Measurements from ENCODE around the gene FXYD3. TPM values are rescaled to one million over a fixed set of nuclear protein-coding genes. Genes with fewer than 3 reads are reported as not detected.

The FXYD3 gene
- total RNA-seq, 1 donor from 2014 or later = not detected

- H3K4me3 ChIP-seq = no peak overlapping the region
- H3K4me1 ChIP-seq = peaks cover 12% of the 10 kb centered on the region
- H3K79me2 ChIP-seq (ENCODE audit: low read depth) = no peaks in the 10 kb centered on the region
- no peaks in the 10 kb centered on the region for H3K36me3 ChIP-seq
- Mint-ChIP-seq H3K27me3 (ENCODE audit: insufficient read depth, low read depth) (peaks cover 52% of the 10 kb centered on the region), H3K36me3 (no peaks in the 10 kb centered on the region), H3K4me1 (peaks cover 21% of the 10 kb centered on the region), H3K9me3 (no peaks in the 10 kb centered on the region), H3K4me3 (no peak overlapping the region), H3K27ac (no peak overlapping the region)
- H2AFZ ChIP-seq (replicated peaks) = no peak overlapping the region
- DNase-seq (ENCODE audit: low spot score) = no peak
- peak overlapping the region; percentile 85 for H3K4me2 ChIP-seq
- no peaks in the 10 kb centered on the region for H3K9me3 ChIP-seq (ENCODE audit: low read depth)
- H3F3A ChIP-seq (ENCODE audit: low read depth) = peaks cover 6% of the 10 kb centered on the region
- H4K20me1 ChIP-seq (ENCODE audit: low read depth) = no peaks in the 10 kb centered on the region
- H3K27ac ChIP-seq = no peak overlapping the region
- H3K9ac ChIP-seq = no peak overlapping the region
- H3K27me3 ChIP-seq = peaks cover 43% of the 10 kb centered on the region
- TF ChIP-seq EZH2phosphoT487 (IDR thresholded peaks at IDR 0.05) = no peak
- no peak for TF ChIP-seq EZH2 (IDR thresholded peaks at IDR 0.05)
- TF ChIP-seq CTCF (IDR thresholded peaks at IDR 0.05) = no peak
Observed at GRCh38 chr19:35155981-35156672, 40.5 kb downstream of the FXYD3 start.

GRCh38 chr19:35156673-35157014, 41.0 kb downstream of the FXYD3 start:
- Histone ChIP-seq H3K79me2 (ENCODE audit: low read depth) (no peaks in the 10 kb centered on the region), H3K27me3 (peaks cover 43% of the 10 kb centered on the region), H3K27ac (no peak overlapping the region), H3K4me3 (no peak overlapping the region), H3K4me2 (no peak overlapping the region), H4K20me1 (ENCODE audit: low read depth) (no peaks in the 10 kb centered on the region), H3F3A (ENCODE audit: low read depth) (peaks cover 6% of the 10 kb centered on the region), H3K9me3 (ENCODE audit: low read depth) (no peaks in the 10 kb centered on the region), H3K9ac (no peak overlapping the region), H3K4me1 (peaks cover 12% of the 10 kb centered on the region), H2AFZ (replicated peaks) (no peak overlapping the region), H3K36me3 (no peaks in the 10 kb centered on the region)
- Mint-ChIP-seq H3K4me1 (peaks cover 21% of the 10 kb centered on the region), H3K4me3 (no peak overlapping the region), H3K27ac (no peak overlapping the region), H3K27me3 (ENCODE audit: insufficient read depth, low read depth) (peaks cover 48% of the 10 kb centered on the region), H3K36me3 (no peaks in the 10 kb centered on the region), H3K9me3 (no peaks in the 10 kb centered on the region)
- TF ChIP-seq CTCF (IDR thresholded peaks at IDR 0.05) = no peak
- no peak for TF ChIP-seq EZH2 (IDR thresholded peaks at IDR 0.05)
- no peak for TF ChIP-seq EZH2phosphoT487 (IDR thresholded peaks at IDR 0.05)
- DNase-seq (ENCODE audit: low spot score) = no peak

GRCh38 chr19:35157431-35157830, 41.8 kb downstream of the FXYD3 start:
- Histone ChIP-seq H3K27me3 (peaks cover 39% of the 10 kb centered on the region), H3K9me3 (ENCODE audit: low read depth) (no peaks in the 10 kb centered on the region), H4K20me1 (ENCODE audit: low read depth) (no peaks in the 10 kb centered on the region), H3K4me1 (peaks cover 12% of the 10 kb centered on the region), H3K4me2 (no peak overlapping the region), H3K27ac (no peak overlapping the region), H2AFZ (replicated peaks) (no peak overlapping the region), H3K36me3 (no peaks in the 10 kb centered on the region), H3F3A (ENCODE audit: low read depth) (peaks cover 6% of the 10 kb centered on the region), H3K9ac (no peak overlapping the region), H3K79me2 (ENCODE audit: low read depth) (no peaks in the 10 kb centered on the region), H3K4me3 (no peak overlapping the region)
- TF ChIP-seq EZH2 (IDR thresholded peaks at IDR 0.05) (no peak), CTCF (IDR thresholded peaks at IDR 0.05) (no peak), EZH2phosphoT487 (IDR thresholded peaks at IDR 0.05) (no peak)
- no peaks in the 10 kb centered on the region for H3K36me3 Mint-ChIP-seq
- H3K27me3 Mint-ChIP-seq (ENCODE audit: insufficient read depth, low read depth) = peaks cover 44% of the 10 kb centered on the region
- H3K27ac Mint-ChIP-seq = no peak overlapping the region
- no peak overlapping the region for H3K4me3 Mint-ChIP-seq
- no peaks in the 10 kb centered on the region for H3K9me3 Mint-ChIP-seq
- peaks cover 17% of the 10 kb centered on the region for H3K4me1 Mint-ChIP-seq
- no peak for DNase-seq (ENCODE audit: low spot score)
